Activated CD8-positive, alpha-beta T cell treated with anti-CD3 and anti-CD28 coated beads, Interleukin-2, amount 10 ng/mL, durations not matched to agents 7 days and 5 days (primary cell): Measurements from ENCODE around the gene C11orf97. TPM values are rescaled to one million over a fixed set of nuclear protein-coding genes. Genes with fewer than 3 reads are reported as not detected.
A peak's percentile ranks its signal among the peaks of the same experiment; 100 is the strongest.

Source experiments
- ATAC-seq: fragments of 150-1000 bp; cut with Tn5 transposase; one replicate; pipeline ENCODE4 v1.10.0; 2021; ENCODE audit warnings: moderate library complexity
- CTCF ChIA-PET: fragments of 350-600 bp; sonication (Branson Sonifier 250); formaldehyde crosslinking; loops from one replicate; lab custom pipeline; 2021; ENCODE audit warnings: antibody characterized with exemption; lab: Charles Lee
- POLR2A ChIA-PET: fragments of 350-600 bp; sonication (Branson Sonifier 250); formaldehyde crosslinking; loops from one replicate; lab custom pipeline; 2021; ENCODE audit warnings: antibody characterized with exemption; lab: Charles Lee
- DNase-seq: peaks from one replicate; pipeline ENCODE4 v3.0.0-alpha.2; 2020
- H3K27ac Mint-ChIP-seq: one replicate; pipeline ENCODE4 v1.8.0; 2021; ENCODE audit warnings: mild to moderate bottlenecking, mixed read lengths
- H3K27me3 Mint-ChIP-seq: one replicate; pipeline ENCODE4 v1.8.0; 2021; ENCODE audit warnings: low read depth, mixed read lengths
- H3K36me3 Mint-ChIP-seq: one replicate; pipeline ENCODE4 v1.8.0; 2021; ENCODE audit warnings: low read depth, mixed read lengths
- H3K4me1 Mint-ChIP-seq: one replicate; pipeline ENCODE4 v1.8.0; 2021; ENCODE audit warnings: low read depth, mixed read lengths
- H3K4me3 Mint-ChIP-seq: one replicate; pipeline ENCODE4 v1.8.0; 2021; ENCODE audit warnings: mild to moderate bottlenecking, mixed read lengths
- H3K9me3 Mint-ChIP-seq: one replicate; pipeline ENCODE4 v1.8.0; 2022; ENCODE audit warnings: mixed read lengths; ENCODE audit not compliant: insufficient read depth
- total RNA-seq, 2 experiments: library from RNA; stranded (reverse); gene quantifications; one replicate each; pipeline ENCODE4 v1.2.3, GENCODE V29; 2021

The C11orf97 gene, protein sequence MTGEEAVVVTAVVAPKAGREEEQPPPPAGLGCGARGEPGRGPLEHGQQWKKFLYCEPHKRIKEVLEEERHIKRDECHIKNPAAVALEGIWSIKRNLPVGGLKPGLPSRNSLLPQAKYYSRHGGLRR
- total RNA-seq, result not detected

DNA sequence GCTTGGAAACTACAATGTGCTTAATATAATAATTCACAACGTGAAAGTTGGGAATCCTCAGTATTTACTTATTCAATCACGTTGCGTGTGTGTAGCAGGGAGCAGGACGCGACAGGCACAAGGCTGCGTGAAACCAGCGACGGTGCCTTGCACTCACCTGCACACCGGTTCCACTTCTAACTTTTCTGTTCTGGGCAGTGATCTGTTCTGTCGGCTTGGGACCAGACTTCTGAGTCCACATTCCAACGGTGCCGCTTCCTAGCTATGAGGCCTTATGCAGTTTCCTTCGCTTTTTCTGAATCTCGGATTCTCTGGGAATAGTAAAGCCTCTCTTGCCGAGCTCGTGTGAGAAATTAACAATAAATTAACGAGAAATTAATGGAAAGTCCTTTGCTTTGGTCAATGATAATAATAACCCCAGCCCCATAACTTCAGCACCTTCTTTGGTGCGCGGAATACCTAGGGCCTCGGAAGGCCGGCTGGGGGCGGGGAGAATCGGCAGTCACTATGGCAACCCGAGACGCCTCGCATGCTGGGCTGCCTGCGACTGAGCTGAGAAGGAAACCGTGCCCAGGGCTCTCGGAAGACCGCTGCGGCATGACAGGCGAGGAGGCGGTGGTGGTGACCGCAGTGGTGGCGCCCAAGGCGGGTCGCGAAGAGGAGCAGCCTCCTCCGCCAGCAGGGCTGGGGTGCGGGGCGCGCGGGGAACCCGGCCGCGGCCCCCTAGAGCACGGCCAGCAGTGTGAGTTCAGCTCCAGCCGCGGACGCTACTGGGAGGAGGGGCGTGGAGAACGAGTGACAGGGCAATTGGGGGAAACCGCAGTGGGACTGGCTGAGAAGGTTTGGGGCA is at the start of gene C11orf97:
Gene C11orf97 (plus strand): TSS at position 530 of the 850 bp plus-strand sequence. CDS start 68 bp downstream, at position 598.
- Mint-ChIP-seq H3K4me1 (peaks cover 15% of the 10 kb centered on the region), H3K27me3 (peaks cover 43% of the 10 kb centered on the region), H3K4me3 (peak within 1 kb of the TSS; percentile 66), H3K27ac (no peak within 1 kb of the TSS), H3K36me3 (no peaks in the 10 kb centered on the region), H3K9me3 (no peaks in the 10 kb centered on the region)
- POLR2A ChIA-PET, result no interaction called here
- CTCF ChIA-PET, result interaction anchor here (0.7 to 1.3 kb wide), 4 partner anchors 8 to 617 kb away, joined by 3 read pairs; no protein-coding TSS in a partner anchor
- DNase-seq, result peak; percentile 68
- ATAC-seq, result peak; percentile 90

DNA sequence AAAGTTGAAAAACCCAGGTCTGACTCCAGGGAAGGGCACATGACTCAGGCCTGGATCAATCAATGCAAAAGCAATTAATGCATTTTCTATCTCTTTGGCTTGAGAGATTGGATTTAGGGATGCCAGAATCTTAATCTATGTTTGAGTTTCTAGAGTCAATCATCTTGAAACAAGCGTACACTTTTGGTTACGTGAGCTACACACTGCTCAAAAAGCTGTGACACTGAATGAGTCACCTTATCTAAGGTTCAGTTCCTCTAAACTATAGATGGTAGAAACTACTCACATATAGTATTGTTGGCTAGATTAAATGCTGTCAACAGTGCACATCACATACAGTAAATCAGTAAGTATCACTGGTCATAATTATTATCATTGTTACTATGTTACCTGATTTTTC is 42.8 kb upstream of the C11orf97 start:
- CTCF ChIA-PET, result no interaction called here
- peaks cover 17% of the 10 kb centered on the region for H3K4me1 Mint-ChIP-seq
- H3K27ac Mint-ChIP-seq, result no peak overlapping the region
- H3K36me3 Mint-ChIP-seq, result peaks cover 53% of the 10 kb centered on the region
- ATAC-seq (no peak), DNase-seq (no peak)
- H3K4me3 Mint-ChIP-seq, result no peak overlapping the region
- POLR2A ChIA-PET, result no interaction called here
- no peaks in the 10 kb centered on the region for H3K9me3 Mint-ChIP-seq
- H3K27me3 Mint-ChIP-seq, result no peaks in the 10 kb centered on the region

DNA sequence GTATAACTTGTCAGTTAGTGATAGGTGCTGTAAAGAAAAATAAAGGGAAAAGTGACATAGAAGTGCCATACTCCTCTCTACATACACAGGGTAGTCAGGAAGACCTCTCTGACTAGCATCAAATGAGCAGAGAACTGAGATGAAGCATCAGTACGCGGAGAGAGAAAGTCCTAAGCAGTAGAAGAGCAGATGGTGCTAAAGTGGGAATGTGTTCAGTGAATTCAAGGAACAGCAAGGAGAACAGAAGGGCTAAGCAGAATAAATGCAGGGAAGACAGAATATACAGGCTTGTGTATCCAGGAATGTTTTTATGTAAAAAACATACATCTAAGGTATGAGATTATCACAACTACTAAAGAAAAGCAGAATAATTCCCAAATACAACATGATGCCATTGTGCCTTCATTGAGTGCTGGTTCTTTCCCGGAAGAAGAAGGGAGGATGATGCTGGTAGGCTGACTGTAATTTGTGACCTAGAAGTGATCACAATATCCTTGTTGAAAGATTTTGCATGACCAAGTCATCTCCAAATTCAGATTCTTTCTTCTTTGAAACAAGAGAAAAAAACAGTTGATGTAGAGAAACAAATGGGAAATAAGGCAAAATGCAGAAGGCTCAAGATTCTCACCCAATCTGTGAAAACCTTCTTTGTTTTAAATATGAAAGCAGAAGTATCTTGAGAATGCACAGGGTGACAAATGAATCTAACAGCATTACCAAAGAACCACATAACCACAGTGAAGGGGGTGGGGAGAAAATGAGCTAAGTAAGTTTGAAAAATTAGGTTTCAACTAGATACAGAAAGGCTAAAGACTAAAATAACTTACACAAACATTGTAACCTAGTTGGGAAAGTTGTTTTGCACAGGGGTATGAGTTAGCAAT is 39.1 kb upstream of the C11orf97 start:
- H3K4me1 Mint-ChIP-seq, result peaks cover 27% of the 10 kb centered on the region
- DNase-seq (peak; percentile 76), ATAC-seq (peak; percentile 82)
- no peaks in the 10 kb centered on the region for H3K27me3 Mint-ChIP-seq
- peak overlapping the region; percentile 71 for H3K27ac Mint-ChIP-seq
- peaks cover 54% of the 10 kb centered on the region for H3K36me3 Mint-ChIP-seq
- H3K4me3 Mint-ChIP-seq, result peak overlapping the region; percentile 27
- ChIA-PET CTCF (no interaction called here), POLR2A (interaction anchor here (1.0 kb wide), 2 partner anchors 21 to 690 kb away, joined by 3 to 6 read pairs; partner anchors contain the start of genes ANKRD49 and MRE11)
- H3K9me3 Mint-ChIP-seq, result no peaks in the 10 kb centered on the region

DNA sequence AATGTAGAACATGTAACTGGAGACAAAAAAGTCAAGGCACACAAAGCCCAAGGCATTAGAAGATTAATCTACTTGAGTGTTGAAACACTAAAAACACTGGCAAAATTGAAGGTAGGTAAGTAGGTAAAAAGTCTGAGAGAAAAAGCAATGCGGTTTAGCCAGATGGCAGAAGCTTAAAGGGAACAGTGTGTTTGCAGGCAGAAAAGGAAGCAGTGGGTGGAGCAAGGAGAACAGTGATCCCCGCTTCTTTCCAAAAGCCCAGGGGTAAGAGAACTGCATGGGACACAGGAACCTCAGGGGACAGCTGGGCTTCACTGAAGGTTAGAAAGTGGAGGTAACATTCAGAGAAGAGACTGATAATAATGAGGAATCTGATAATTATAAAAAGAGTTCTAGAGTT is 34.6 kb upstream of the C11orf97 start:
- DNase-seq, result no peak
- Mint-ChIP-seq H3K36me3 (peaks cover 52% of the 10 kb centered on the region), H3K9me3 (no peaks in the 10 kb centered on the region), H3K27me3 (no peaks in the 10 kb centered on the region), H3K27ac (no peak overlapping the region), H3K4me3 (no peak overlapping the region), H3K4me1 (peaks cover 27% of the 10 kb centered on the region)
- ChIA-PET CTCF (interaction anchor here (1.0 kb wide), 1 partner anchor 51 kb away, joined by 3 read pairs; no protein-coding TSS in a partner anchor), POLR2A (no interaction called here)
- ATAC-seq, result no peak

DNA sequence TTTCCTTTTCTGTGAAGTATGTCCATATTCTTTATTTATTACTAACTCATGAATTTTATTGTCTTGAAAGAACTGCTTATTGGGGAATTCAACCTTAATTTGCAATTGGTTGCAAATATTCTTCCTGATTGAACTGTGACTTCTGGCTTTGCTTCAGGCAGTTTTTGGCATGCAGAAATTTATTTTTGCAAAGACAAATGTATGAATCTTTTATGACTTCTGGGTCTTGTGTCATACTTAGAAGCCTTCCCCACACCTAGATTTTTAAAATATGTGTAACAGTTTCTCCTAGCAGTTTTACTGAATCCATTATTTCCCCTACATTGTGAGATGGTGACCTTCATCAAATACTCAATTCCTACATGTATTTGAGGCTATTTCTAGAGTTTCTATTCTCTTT is 30.9 kb upstream of the C11orf97 start:
- H3K4me1 Mint-ChIP-seq, result peaks cover 8% of the 10 kb centered on the region
- no peak overlapping the region for H3K4me3 Mint-ChIP-seq
- no peak for DNase-seq
- no peak for ATAC-seq
- no peaks in the 10 kb centered on the region for H3K27me3 Mint-ChIP-seq
- no peaks in the 10 kb centered on the region for H3K9me3 Mint-ChIP-seq
- POLR2A ChIA-PET, result no interaction called here
- peaks cover 58% of the 10 kb centered on the region for H3K36me3 Mint-ChIP-seq
- H3K27ac Mint-ChIP-seq, result no peak overlapping the region
- CTCF ChIA-PET, result no interaction called here

DNA sequence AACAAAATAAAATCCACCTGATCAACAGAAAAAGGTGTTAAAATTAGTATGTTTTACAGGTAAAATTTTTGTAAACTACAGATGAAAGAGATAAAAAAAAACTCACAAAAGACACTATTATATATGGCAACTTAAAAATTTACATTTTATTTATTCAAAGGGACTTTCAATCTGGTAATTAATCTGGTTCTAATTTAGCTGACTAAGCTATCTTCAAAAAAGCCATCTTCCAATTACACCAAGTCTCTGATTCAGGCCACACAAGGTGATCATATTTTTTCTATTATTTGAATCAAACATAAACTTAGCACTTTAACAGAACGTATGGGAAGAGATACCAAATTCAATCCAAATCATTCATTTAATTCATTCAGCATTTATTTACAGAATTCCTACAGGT is 26.2 kb upstream of the C11orf97 start:
- H3K4me3 Mint-ChIP-seq, result no peak overlapping the region
- no peaks in the 10 kb centered on the region for H3K9me3 Mint-ChIP-seq
- H3K27me3 Mint-ChIP-seq, result no peaks in the 10 kb centered on the region
- no peak overlapping the region for H3K27ac Mint-ChIP-seq
- POLR2A ChIA-PET, result no interaction called here
- no peaks in the 10 kb centered on the region for H3K4me1 Mint-ChIP-seq
- ATAC-seq (no peak), DNase-seq (no peak)
- peaks cover 74% of the 10 kb centered on the region for H3K36me3 Mint-ChIP-seq
- CTCF ChIA-PET, result no interaction called here

DNA sequence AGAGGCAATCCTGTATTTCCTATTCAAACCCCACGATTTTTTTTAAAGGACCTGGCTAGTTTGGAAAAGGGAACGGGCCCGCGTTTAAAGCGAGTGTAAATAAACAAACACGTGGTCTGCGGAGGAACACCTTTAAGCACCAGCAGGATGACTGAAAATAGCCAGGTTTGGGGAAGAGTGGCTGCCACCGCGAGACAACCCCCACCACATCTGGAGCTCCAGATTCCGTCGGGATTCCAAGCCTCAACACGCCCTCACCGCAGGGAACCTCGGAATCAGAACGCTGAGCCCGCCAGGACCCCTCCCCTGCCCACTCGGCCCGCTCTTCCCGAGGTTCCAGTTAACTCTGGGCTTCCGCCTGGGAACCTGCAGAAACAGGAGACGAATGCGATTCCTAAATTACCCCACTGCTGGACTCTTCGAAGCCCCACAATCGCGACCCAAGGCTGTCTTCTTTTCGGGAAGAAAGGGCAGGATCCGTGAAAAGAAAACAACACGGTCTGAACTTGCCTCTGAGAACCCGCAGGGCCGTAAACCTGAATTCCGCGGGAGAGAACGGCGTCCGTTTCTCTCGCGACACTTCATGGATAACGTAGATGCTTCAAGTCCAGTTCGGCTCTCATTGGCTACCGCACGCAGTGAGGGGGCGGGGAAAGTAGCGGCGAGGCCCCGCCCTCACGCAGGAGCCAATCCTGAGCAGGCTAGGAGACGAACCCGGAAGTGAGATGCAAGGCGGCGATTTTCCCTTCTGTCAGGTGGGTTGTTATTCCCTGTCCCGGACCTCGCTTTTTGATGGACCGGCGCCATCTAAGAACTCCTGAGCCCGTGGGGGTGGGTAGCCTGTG is 18.8 kb upstream of the C11orf97 start, which contains the start of the genes ANKRD49 and MRE11:
Gene ANKRD49 (plus strand): TSS at position 704 of the 845 bp plus-strand sequence. CDS start 2,710 bp downstream, outside the sequence.
Gene MRE11 (minus strand): TSS at position 564 of the 845 bp plus-strand sequence. CDS start 1,043 bp downstream, outside the sequence.
- Mint-ChIP-seq H3K4me1 (peaks cover 30% of the 10 kb centered on the region), H3K27ac (peak within 1 kb of the TSS; percentile 92), H3K4me3 (peak within 1 kb of the TSS; percentile 96), H3K27me3 (no peaks in the 10 kb centered on the region), H3K36me3 (peaks cover 35% of the 10 kb centered on the region), H3K9me3 (no peaks in the 10 kb centered on the region)
- ATAC-seq (peak; percentile 99), DNase-seq (peak; percentile 97)
- POLR2A ChIA-PET, result interaction anchor here (0.6 to 1.7 kb wide), 6 partner anchors 19 to 1814 kb away, joined by 3 to 6 read pairs (median 4); partner anchors contain the start of gene PANX1
- CTCF ChIA-PET, result interaction anchor here (1.1 to 1.6 kb wide), 2 partner anchors 11 to 365 kb away, joined by 3 to 5 read pairs; partner anchors contain the start of gene PANX1

DNA sequence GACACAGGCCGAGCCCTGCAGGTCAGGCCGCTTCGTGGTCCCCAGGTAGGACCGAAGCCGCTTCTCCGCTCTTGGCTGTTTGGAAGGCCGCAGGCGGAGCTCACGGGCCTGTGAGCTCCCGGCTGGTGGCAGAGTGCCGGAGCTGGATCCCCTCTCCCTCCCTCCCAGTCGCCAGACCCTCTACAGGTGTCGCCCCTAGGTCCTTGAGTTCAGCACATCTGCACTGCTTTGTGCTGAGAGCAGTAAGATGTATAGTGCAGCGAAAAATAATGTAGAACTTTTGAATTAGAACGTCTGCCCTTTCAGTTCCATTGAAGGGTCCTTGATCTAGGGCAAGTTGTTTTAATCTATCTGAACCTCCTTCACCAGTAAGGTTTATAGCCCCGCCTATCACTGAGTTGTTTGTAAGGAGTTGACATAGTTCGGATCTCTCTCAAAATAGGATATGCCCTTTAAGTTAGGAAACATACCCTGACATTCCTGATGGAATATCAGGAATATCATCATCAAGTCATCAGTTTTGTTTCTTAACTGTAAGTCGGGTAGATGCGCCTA is 18.1 kb upstream of the C11orf97 start:
- ChIA-PET CTCF (no interaction called here), POLR2A (interaction anchor here (0.6 to 1.7 kb wide), 5 partner anchors 20 to 366 kb away, joined by 3 to 6 read pairs (median 5); partner anchors contain the start of gene PANX1)
- Mint-ChIP-seq H3K27ac (peak overlapping the region; percentile 92), H3K9me3 (no peaks in the 10 kb centered on the region), H3K27me3 (no peaks in the 10 kb centered on the region), H3K4me3 (peak overlapping the region; percentile 96), H3K36me3 (peaks cover 32% of the 10 kb centered on the region), H3K4me1 (peaks cover 30% of the 10 kb centered on the region)
- no peak for DNase-seq
- ATAC-seq, result peak; percentile 80

DNA sequence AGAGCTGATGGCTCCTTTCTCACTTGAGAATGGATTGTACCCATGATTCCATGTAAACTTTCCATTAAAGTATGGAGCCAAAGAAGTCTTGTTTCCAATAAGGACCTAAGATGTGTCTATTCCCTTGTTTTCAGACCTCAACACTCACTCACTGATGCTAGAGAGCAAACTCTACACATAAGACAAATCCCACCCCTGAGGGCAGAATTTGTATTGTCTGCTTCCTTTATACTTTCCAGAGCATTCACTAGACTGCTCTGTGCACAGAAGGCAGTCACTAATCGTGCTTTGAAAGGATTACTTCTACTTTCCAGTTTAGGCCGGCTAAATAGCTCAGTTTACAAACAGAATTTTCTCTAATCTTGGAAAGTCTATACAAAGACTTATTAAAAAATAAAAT is 12.1 kb upstream of the C11orf97 start:
- ChIA-PET POLR2A (no interaction called here), CTCF (no interaction called here)
- H3K36me3 Mint-ChIP-seq, result peaks cover 38% of the 10 kb centered on the region
- peaks cover 4% of the 10 kb centered on the region for H3K4me1 Mint-ChIP-seq
- no peaks in the 10 kb centered on the region for H3K9me3 Mint-ChIP-seq
- H3K27ac Mint-ChIP-seq, result no peak overlapping the region
- ATAC-seq, result no peak
- no peak for DNase-seq
- H3K27me3 Mint-ChIP-seq, result no peaks in the 10 kb centered on the region
- no peak overlapping the region for H3K4me3 Mint-ChIP-seq

DNA sequence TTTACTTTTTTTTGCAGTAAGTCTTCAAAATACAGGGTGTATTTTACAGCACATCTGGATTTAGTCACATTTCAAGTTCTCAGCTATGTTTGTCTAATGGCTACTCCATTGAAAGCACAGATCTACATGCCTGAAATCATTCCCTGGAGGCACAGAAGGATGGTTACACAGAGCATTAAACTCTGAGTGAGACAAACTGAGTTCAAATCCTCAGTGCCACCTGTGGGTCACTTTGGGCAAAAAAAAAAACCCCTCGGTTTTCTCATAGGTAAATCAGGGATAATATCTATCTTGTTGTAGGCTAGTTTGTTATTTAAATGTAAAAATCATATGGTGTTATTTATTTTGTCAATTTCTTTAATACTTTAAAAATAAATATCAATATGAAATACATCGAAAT is 10.7 kb upstream of the C11orf97 start:
- no peak for DNase-seq
- Mint-ChIP-seq H3K9me3 (no peaks in the 10 kb centered on the region), H3K27ac (no peak overlapping the region), H3K4me1 (peaks cover 2% of the 10 kb centered on the region), H3K36me3 (peaks cover 37% of the 10 kb centered on the region), H3K27me3 (no peaks in the 10 kb centered on the region), H3K4me3 (no peak overlapping the region)
- CTCF ChIA-PET, result interaction anchor here (1.6 to 2.2 kb wide), 3 partner anchors 22 to 606 kb away, joined by 4 to 7 read pairs (median 5); no protein-coding TSS in a partner anchor
- no peak for ATAC-seq
- POLR2A ChIA-PET, result interaction anchor here (0.7 kb wide), 1 partner anchor 606 kb away, joined by 3 read pairs; no protein-coding TSS in a partner anchor
